ENCODE measurements around the gene RIPPLY2. TPM values are rescaled to one million over a fixed set of nuclear protein-coding genes. Genes with fewer than 3 reads are reported as not detected.
"Not testable (repeated sequence)": the region's sequence is repeated elsewhere in the genome, so short reads cannot be mapped to it uniquely, and the experiment has no call there.

Gene RIPPLY2
- total RNA-seq, 1 experiment from 2014 or later: not detected

DNA sequence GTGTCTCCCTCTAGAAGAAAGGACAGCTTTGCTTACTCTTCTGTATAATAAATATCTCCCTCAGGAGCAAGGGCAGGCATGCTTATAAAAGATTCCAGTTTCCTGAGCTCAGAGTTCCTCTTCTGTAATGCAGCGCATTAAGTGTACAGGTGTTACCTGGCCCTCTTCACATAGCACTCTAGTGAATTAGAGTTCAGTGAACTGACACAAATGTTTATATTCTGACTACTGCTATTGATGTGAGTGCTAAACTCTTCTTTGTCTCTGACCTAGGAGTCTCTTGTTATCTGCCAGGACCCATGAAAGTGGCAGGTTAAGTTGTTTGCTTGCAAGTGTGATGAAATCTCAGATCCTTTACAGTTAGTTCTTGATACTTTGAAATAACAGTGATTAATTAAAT lies 39.9 kb downstream of the RIPPLY2 start:
- H3K4me1 ChIP-seq: peaks cover 13% of the 10 kb centered on the region; the same call in 1 of the 2 replicates
- H3K9me3 ChIP-seq: no peaks in the 10 kb centered on the region
- no peak overlapping the region for H3K27ac Mint-ChIP-seq (ENCODE audit: unreplicated experiment)
- no peaks in the 10 kb centered on the region for H3K27me3 Mint-ChIP-seq (ENCODE audit: insufficient read depth, unreplicated experiment)
- POLR2A ChIA-PET: no interaction called here
- H3K36me3 Mint-ChIP-seq (ENCODE audit: insufficient read depth, unreplicated experiment): no peaks in the 10 kb centered on the region
- no peaks in the 10 kb centered on the region for H3K9me3 Mint-ChIP-seq (ENCODE audit: unreplicated experiment)
- no peaks in the 10 kb centered on the region for H3K36me3 ChIP-seq (ENCODE audit: control insufficient read depth, insufficient read depth, low read length)
- no TSS peak for BruUV-seq (replicated peaks)
- intact Hi-C loops (cut with micrococcal nuclease; ENCODE audit: unreplicated experiment): no loop called here
- peaks cover 26% of the 10 kb centered on the region for H3K4me1 Mint-ChIP-seq (ENCODE audit: low read depth, unreplicated experiment)
- H3K4me3 ChIP-seq (ENCODE audit: low read depth, low read length): no peak overlapping the region
- no peak for TF ChIP-seq CTCF (IDR thresholded peaks at IDR 0.05; ENCODE audit: insufficient read depth in 1 of 2, low read depth in 1 of 2, low read length in 1 of 2, severe bottlenecking in 1 of 2, unreplicated experiment in 1 of 2)
- H3K4me3 Mint-ChIP-seq (ENCODE audit: unreplicated experiment): no peak overlapping the region
- no peaks in the 10 kb centered on the region for H3K27me3 ChIP-seq (replicated peaks; ENCODE audit: control insufficient read depth, insufficient read depth, low read length)
- DNase-seq: no peak
- CTCF ChIA-PET: no interaction called here

GRCh38 chr6:83897094-83897493 lies 43.9 kb downstream of the RIPPLY2 start:
- H3K27me3 Mint-ChIP-seq (ENCODE audit: insufficient read depth, unreplicated experiment); H3K4me3 Mint-ChIP-seq (ENCODE audit: unreplicated experiment); DNase-seq; H3K36me3 Mint-ChIP-seq (ENCODE audit: insufficient read depth, unreplicated experiment); H3K27ac Mint-ChIP-seq (ENCODE audit: unreplicated experiment); BruUV-seq (replicated peaks); H3K9me3 Mint-ChIP-seq (ENCODE audit: unreplicated experiment); intact Hi-C loops (cut with micrococcal nuclease; ENCODE audit: unreplicated experiment); H3K4me3 ChIP-seq (ENCODE audit: low read depth, low read length); CTCF ChIA-PET; H3K4me1 ChIP-seq; H3K27me3 ChIP-seq (replicated peaks; ENCODE audit: control insufficient read depth, insufficient read depth, low read length); POLR2A ChIA-PET; H3K9me3 ChIP-seq; H3K36me3 ChIP-seq (ENCODE audit: control insufficient read depth, insufficient read depth, low read length): not testable (repeated sequence)
- peaks cover 15% of the 10 kb centered on the region for H3K4me1 Mint-ChIP-seq (ENCODE audit: low read depth, unreplicated experiment)

- H3K4me3 ChIP-seq (ENCODE audit: low read depth, low read length): no peak overlapping the region
- H3K4me1 ChIP-seq: no peaks in the 10 kb centered on the region
- Mint-ChIP-seq H3K4me3 (ENCODE audit: unreplicated experiment) (no peak overlapping the region), H3K36me3 (ENCODE audit: insufficient read depth, unreplicated experiment) (no peaks in the 10 kb centered on the region), H3K27me3 (ENCODE audit: insufficient read depth, unreplicated experiment) (no peaks in the 10 kb centered on the region), H3K4me1 (ENCODE audit: low read depth, unreplicated experiment) (no peaks in the 10 kb centered on the region), H3K9me3 (ENCODE audit: unreplicated experiment) (peaks cover 33% of the 10 kb centered on the region), H3K27ac (ENCODE audit: unreplicated experiment) (no peak overlapping the region)
- DNase-seq: no peak
- no TSS peak for BruUV-seq (replicated peaks)
- POLR2A ChIA-PET: no interaction called here
- H3K9me3 ChIP-seq: no peaks in the 10 kb centered on the region
- CTCF ChIA-PET: no interaction called here
- H3K27me3 ChIP-seq (replicated peaks; ENCODE audit: control insufficient read depth, insufficient read depth, low read length): no peaks in the 10 kb centered on the region
- TF ChIP-seq CTCF (IDR thresholded peaks at IDR 0.05; ENCODE audit: insufficient read depth in 1 of 2, low read depth in 1 of 2, low read length in 1 of 2, severe bottlenecking in 1 of 2, unreplicated experiment in 1 of 2): no peak
- H3K36me3 ChIP-seq (ENCODE audit: control insufficient read depth, insufficient read depth, low read length): no peaks in the 10 kb centered on the region
- intact Hi-C loops (cut with micrococcal nuclease; ENCODE audit: unreplicated experiment): no loop called here
Observed at GRCh38 chr6:83901624-83902023, 48.5 kb downstream of the RIPPLY2 start.

GRCh38 chr6:83904395-83904794 lies 51.2 kb downstream of the RIPPLY2 start:
- Mint-ChIP-seq H3K4me3 (ENCODE audit: unreplicated experiment) (no peak overlapping the region), H3K27me3 (ENCODE audit: insufficient read depth, unreplicated experiment) (no peaks in the 10 kb centered on the region), H3K4me1 (ENCODE audit: low read depth, unreplicated experiment) (no peaks in the 10 kb centered on the region), H3K9me3 (ENCODE audit: unreplicated experiment) (peaks cover 33% of the 10 kb centered on the region), H3K36me3 (ENCODE audit: insufficient read depth, unreplicated experiment) (no peaks in the 10 kb centered on the region), H3K27ac (ENCODE audit: unreplicated experiment) (no peak overlapping the region)
- H3K36me3 ChIP-seq (ENCODE audit: control insufficient read depth, insufficient read depth, low read length): no peaks in the 10 kb centered on the region
- H3K9me3 ChIP-seq: no peaks in the 10 kb centered on the region
- no peak overlapping the region for H3K4me3 ChIP-seq (ENCODE audit: low read depth, low read length)
- ChIA-PET POLR2A (no interaction called here), CTCF (no interaction called here)
- H3K27me3 ChIP-seq (replicated peaks; ENCODE audit: control insufficient read depth, insufficient read depth, low read length): no peaks in the 10 kb centered on the region
- intact Hi-C loops (cut with micrococcal nuclease; ENCODE audit: unreplicated experiment): no loop called here
- H3K4me1 ChIP-seq: no peaks in the 10 kb centered on the region
- no peak for TF ChIP-seq CTCF (IDR thresholded peaks at IDR 0.05; ENCODE audit: insufficient read depth in 1 of 2, low read depth in 1 of 2, low read length in 1 of 2, severe bottlenecking in 1 of 2, unreplicated experiment in 1 of 2)
- no peak for DNase-seq
- BruUV-seq (replicated peaks): no TSS peak
